ENCODE results near the gene BUB1.

- TF ChIP-seq, protein P1, sequence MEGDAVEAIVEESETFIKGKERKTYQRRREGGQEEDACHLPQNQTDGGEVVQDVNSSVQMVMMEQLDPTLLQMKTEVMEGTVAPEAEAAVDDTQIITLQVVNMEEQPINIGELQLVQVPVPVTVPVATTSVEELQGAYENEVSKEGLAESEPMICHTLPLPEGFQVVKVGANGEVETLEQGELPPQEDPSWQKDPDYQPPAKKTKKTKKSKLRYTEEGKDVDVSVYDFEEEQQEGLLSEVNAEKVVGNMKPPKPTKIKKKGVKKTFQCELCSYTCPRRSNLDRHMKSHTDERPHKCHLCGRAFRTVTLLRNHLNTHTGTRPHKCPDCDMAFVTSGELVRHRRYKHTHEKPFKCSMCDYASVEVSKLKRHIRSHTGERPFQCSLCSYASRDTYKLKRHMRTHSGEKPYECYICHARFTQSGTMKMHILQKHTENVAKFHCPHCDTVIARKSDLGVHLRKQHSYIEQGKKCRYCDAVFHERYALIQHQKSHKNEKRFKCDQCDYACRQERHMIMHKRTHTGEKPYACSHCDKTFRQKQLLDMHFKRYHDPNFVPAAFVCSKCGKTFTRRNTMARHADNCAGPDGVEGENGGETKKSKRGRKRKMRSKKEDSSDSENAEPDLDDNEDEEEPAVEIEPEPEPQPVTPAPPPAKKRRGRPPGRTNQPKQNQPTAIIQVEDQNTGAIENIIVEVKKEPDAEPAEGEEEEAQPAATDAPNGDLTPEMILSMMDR (IDR thresholded peaks at IDR 0.05): no peak
- TF ChIP-seq POLR2A (IDR thresholded peaks at IDR 0.05): no peak
Measured at GRCh38 chr2:110674620-110675555, 3.0 kb downstream of the BUB1 start.
